HepG2 (cell line): ENCODE measurements around the gene HOMEZ. TPM values are rescaled to one million over a fixed set of nuclear protein-coding genes. Genes with fewer than 3 reads are reported as not detected.

ENCODE experiments used
- KDM5B ChIP-seq: sonication (generic); formaldehyde crosslinking; IDR thresholded peaks from 2 replicates; pipeline ENCODE4 v1.4.0; 2020; ENCODE audit warnings: missing genetic modification reagents, mild to moderate bottlenecking, borderline replicate concordance
- ZBTB38 ChIP-seq: sonication (generic); formaldehyde crosslinking; IDR thresholded peaks from 2 replicates; pipeline ENCODE4 v1.5.1; 2020; ENCODE audit warnings: mild to moderate bottlenecking, missing genetic modification reagents
- ZNF180 ChIP-seq: sonication (generic); formaldehyde crosslinking; IDR thresholded peaks from 2 replicates; pipeline ENCODE4 v1.4.0; 2020; ENCODE audit warnings: low read depth, missing genetic modification reagents, borderline replicate concordance
- ZNF446 ChIP-seq: sonication (generic); formaldehyde crosslinking; IDR thresholded peaks from 2 replicates; pipeline ENCODE4 v1.5.0; 2020; ENCODE audit warnings: mild to moderate bottlenecking, missing genetic modification reagents
- ZNF724P ChIP-seq: sonication (generic); formaldehyde crosslinking; IDR thresholded peaks from 2 replicates; pipeline ENCODE4 v1.8.0; 2022; ENCODE audit warnings: missing genetic modification reagents, borderline replicate concordance
- ZNF746 ChIP-seq: sonication (generic); formaldehyde crosslinking; IDR thresholded peaks from 2 replicates; pipeline ENCODE4 v1.8.0; 2022; ENCODE audit warnings: mild to moderate bottlenecking, missing genetic modification reagents
- polyA plus RNA-seq, 8 experiments: library from polyadenylated mRNA; depleted of rRNA in 3 of 8; stranded (reverse) in 7 of 8; unstranded in 1 of 8; fragments of >200 nt; fragmentation: Illumina TruSeq in 4 of 8; extraction: Trizol in 4 of 8; gene quantifications; 2 replicates each; pipeline versions ENCODE4 v1.2.1 to v1.2.3, GENCODE V29; 2011 to 2016; ENCODE audit warnings: low read depth in 4 of 8, missing spikeins in 1 of 8, mixed read lengths in 1 of 8; ENCODE audit not compliant: insufficient read depth in 1 of 8
- total RNA-seq, 5 experiments: library from RNA; depleted of rRNA; stranded (reverse); fragments of >200 nt; fragmentation: Illumina TruSeq; extraction: Trizol; gene quantifications; 2 replicates each; pipeline ENCODE4 v1.2.3, GENCODE V29; 2016; ENCODE audit warnings: low read depth in 1 of 5
- TF ChIP-seq, protein P1 (sequence below): sonication (generic); formaldehyde crosslinking; IDR thresholded peaks from 2 replicates; pipeline ENCODE4 v1.4.0; 2020; ENCODE audit warnings: missing genetic modification reagents
- TF ChIP-seq, protein P2 (sequence below): sonication (generic); formaldehyde crosslinking; IDR thresholded peaks from 2 replicates; pipeline ENCODE4 v1.8.1; 2023; ENCODE audit warnings: mild to moderate bottlenecking, moderate library complexity, missing genetic modification reagents
- TF ChIP-seq, protein P3 (sequence below): sonication (generic); formaldehyde crosslinking; IDR thresholded peaks from 2 replicates; pipeline ENCODE4 v1.4.0; 2020; ENCODE audit warnings: mild to moderate bottlenecking, low read depth, missing genetic modification reagents
- TF ChIP-seq, protein P4 (sequence below): sonication (generic); formaldehyde crosslinking; IDR thresholded peaks from 2 replicates; pipeline ENCODE4 v1.9.0; 2021; ENCODE audit warnings: missing genetic modification reagents, borderline replicate concordance
- TF ChIP-seq, protein P5 (sequence below): sonication (generic); formaldehyde crosslinking; IDR thresholded peaks from 2 replicates; pipeline ENCODE4 v1.5.0; 2020; ENCODE audit warnings: missing genetic modification reagents
- TF ChIP-seq, protein P6 (sequence below): IDR thresholded peaks from 2 replicates; pipeline ENCODE4 v1.6.1; 2016; ENCODE audit warnings: mild to moderate bottlenecking

HOMEZ gene
- total and polyA plus RNA-seq, 2 of the 13 experiments (the other 11 are each of a cell fraction or from before 2014, with no cell fraction given): 14.5 to 31.8 TPM

DNA sequence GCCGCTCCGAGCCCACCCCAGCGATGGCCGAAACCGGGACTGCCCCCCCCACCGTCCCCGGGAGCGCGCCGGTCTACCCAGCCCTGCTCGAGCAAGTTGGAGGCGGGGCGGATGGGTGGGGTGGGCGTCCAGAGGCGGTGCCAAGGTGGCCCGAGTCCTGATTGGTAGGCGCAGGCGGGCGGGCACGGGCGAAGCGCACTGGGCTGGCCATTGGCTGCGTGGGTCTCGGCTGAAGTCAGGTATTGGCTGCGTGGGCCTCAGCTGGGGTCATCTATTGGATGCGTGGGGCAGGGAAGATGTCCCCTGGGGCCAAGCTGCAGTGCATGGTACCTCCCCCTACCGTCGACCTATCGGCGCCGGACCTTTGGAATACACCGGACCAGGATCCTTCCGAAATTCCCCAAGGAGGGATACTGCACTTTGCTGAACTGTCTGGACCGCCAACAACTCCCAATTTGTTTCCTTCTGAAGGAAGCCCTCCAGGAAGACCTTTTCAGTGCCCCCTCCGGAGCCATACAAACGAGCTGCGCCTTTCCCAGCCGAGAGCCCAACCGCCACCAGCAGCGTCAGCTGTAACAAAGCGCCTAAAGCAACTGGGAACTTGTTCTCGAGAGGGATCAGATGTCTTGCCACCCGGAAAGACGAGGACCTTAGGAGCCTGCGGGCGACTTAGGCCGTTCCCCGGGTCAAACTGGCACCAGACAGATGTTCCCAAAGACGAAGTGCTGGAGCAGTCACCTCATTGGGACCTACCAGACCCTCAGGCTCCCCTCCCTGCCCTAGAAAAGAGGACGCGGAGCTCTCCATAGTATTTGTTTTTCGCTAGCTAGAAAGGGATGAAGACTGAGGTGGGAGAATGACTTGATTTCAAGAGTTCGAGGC, at the start of gene HOMEZ (continued):
- no peak for TF ChIP-seq ZNF446 (CRISPR knock-in tag)
- TF ChIP-seq, protein P1, sequence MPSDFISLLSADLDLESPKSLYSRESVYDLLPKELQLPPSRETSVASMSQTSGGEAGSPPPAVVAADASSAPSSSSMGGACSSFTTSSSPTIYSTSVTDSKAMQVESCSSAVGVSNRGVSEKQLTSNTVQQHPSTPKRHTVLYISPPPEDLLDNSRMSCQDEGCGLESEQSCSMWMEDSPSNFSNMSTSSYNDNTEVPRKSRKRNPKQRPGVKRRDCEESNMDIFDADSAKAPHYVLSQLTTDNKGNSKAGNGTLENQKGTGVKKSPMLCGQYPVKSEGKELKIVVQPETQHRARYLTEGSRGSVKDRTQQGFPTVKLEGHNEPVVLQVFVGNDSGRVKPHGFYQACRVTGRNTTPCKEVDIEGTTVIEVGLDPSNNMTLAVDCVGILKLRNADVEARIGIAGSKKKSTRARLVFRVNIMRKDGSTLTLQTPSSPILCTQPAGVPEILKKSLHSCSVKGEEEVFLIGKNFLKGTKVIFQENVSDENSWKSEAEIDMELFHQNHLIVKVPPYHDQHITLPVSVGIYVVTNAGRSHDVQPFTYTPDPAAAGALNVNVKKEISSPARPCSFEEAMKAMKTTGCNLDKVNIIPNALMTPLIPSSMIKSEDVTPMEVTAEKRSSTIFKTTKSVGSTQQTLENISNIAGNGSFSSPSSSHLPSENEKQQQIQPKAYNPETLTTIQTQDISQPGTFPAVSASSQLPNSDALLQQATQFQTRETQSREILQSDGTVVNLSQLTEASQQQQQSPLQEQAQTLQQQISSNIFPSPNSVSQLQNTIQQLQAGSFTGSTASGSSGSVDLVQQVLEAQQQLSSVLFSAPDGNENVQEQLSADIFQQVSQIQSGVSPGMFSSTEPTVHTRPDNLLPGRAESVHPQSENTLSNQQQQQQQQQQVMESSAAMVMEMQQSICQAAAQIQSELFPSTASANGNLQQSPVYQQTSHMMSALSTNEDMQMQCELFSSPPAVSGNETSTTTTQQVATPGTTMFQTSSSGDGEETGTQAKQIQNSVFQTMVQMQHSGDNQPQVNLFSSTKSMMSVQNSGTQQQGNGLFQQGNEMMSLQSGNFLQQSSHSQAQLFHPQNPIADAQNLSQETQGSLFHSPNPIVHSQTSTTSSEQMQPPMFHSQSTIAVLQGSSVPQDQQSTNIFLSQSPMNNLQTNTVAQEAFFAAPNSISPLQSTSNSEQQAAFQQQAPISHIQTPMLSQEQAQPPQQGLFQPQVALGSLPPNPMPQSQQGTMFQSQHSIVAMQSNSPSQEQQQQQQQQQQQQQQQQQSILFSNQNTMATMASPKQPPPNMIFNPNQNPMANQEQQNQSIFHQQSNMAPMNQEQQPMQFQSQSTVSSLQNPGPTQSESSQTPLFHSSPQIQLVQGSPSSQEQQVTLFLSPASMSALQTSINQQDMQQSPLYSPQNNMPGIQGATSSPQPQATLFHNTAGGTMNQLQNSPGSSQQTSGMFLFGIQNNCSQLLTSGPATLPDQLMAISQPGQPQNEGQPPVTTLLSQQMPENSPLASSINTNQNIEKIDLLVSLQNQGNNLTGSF (CRISPR knock-in tag): no peak
- peak; percentile 90 for TF ChIP-seq ZNF724P (CRISPR knock-in tag)
- TF ChIP-seq, protein P2, sequence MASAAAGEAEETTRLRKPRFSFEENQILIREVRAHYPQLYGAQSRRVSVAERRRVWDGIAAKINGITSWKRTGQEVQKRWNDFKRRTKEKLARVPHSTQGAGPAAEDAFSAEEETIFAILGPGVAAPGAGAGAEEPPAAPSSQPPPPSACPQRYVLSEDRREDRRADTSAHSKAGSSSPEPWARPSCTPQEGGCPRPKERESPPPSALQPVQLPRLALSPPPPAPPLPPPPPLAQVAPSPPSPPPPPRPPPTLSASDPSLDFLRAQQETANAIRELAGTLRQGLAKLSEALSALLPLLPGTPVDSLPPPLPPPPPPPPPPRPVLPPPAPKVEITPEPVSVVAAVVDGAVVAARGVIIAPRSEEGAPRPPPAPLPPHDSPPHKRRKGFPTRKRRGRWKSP (CRISPR knock-in tag): peak; percentile 84
- TF ChIP-seq, protein P3, sequence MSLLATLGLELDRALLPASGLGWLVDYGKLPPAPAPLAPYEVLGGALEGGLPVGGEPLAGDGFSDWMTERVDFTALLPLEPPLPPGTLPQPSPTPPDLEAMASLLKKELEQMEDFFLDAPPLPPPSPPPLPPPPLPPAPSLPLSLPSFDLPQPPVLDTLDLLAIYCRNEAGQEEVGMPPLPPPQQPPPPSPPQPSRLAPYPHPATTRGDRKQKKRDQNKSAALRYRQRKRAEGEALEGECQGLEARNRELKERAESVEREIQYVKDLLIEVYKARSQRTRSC (CRISPR knock-in tag): peak; percentile 90; the same call in 1 of the 2 replicates
- TF ChIP-seq, protein P4, sequence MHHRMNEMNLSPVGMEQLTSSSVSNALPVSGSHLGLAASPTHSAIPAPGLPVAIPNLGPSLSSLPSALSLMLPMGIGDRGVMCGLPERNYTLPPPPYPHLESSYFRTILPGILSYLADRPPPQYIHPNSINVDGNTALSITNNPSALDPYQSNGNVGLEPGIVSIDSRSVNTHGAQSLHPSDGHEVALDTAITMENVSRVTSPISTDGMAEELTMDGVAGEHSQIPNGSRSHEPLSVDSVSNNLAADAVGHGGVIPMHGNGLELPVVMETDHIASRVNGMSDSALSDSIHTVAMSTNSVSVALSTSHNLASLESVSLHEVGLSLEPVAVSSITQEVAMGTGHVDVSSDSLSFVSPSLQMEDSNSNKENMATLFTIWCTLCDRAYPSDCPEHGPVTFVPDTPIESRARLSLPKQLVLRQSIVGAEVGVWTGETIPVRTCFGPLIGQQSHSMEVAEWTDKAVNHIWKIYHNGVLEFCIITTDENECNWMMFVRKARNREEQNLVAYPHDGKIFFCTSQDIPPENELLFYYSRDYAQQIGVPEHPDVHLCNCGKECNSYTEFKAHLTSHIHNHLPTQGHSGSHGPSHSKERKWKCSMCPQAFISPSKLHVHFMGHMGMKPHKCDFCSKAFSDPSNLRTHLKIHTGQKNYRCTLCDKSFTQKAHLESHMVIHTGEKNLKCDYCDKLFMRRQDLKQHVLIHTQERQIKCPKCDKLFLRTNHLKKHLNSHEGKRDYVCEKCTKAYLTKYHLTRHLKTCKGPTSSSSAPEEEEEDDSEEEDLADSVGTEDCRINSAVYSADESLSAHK (CRISPR knock-in tag): no peak
- TF ChIP-seq ZNF746 (CRISPR knock-in tag): peak; percentile 61
- TF ChIP-seq ZBTB38 (CRISPR knock-in tag): peak; percentile 75; the same call in 1 of the 2 replicates
- TF ChIP-seq, protein P5, sequence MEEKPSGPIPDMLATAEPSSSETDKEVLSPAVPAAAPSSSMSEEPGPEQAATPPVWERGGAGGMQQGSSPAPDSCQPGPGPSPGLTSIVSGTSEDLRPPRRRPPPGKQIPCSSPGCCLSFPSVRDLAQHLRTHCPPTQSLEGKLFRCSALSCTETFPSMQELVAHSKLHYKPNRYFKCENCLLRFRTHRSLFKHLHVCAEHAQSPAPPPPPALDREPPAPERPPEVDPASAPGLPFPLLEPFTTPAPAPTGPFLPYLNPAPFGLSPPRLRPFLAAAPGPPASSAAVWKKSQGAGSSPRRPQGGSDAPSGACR (CRISPR knock-in tag): peak; percentile 96
- TF ChIP-seq, protein P6, sequence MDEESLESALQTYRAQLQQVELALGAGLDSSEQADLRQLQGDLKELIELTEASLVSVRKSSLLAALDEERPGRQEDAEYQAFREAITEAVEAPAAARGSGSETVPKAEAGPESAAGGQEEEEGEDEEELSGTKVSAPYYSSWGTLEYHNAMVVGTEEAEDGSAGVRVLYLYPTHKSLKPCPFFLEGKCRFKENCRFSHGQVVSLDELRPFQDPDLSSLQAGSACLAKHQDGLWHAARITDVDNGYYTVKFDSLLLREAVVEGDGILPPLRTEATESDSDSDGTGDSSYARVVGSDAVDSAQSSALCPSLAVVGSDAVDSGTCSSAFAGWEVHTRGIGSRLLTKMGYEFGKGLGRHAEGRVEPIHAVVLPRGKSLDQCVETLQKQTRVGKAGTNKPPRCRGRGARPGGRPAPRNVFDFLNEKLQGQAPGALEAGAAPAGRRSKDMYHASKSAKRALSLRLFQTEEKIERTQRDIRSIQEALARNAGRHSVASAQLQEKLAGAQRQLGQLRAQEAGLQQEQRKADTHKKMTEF (CRISPR knock-in tag): peak; percentile 93
- TF ChIP-seq ZNF180 (CRISPR knock-in tag): no peak; the same call in 1 of the 2 replicates
- peak; percentile 97 for TF ChIP-seq KDM5B (CRISPR knock-in tag)
